HG02852 (cell line): ENCODE measurements around the gene ARHGAP15.

Experiments
- ATAC-seq: cut with Tn5 transposase; IDR thresholded peaks from one replicate; pipeline ENCODE4 v1.9.1; 2021; ENCODE audit warnings: mild to moderate bottlenecking, moderate library complexity; ENCODE audit not compliant: unreplicated experiment

ARHGAP15 gene

GRCh38 chr2:143736904-143737303, 607.7 kb downstream of the ARHGAP15 start:
- ATAC-seq: no peak

GRCh38 chr2:143740431-143740830, 611.2 kb downstream of the ARHGAP15 start:
- ATAC-seq: no peak

GRCh38 chr2:143741205-143741604, 612.0 kb downstream of the ARHGAP15 start:
- ATAC-seq: no peak

- no peak for ATAC-seq
Measured at GRCh38 chr2:143742581-143742980, 613.4 kb downstream of the ARHGAP15 start.

- no peak for ATAC-seq
Measured at GRCh38 chr2:143744114-143744513, 614.9 kb downstream of the ARHGAP15 start.

GRCh38 chr2:143745060-143745459, 615.8 kb downstream of the ARHGAP15 start:
- no peak for ATAC-seq

- no peak for ATAC-seq
Measured at GRCh38 chr2:143754742-143755141, 625.5 kb downstream of the ARHGAP15 start.

- ATAC-seq: no peak
Measured at GRCh38 chr2:143758629-143759330, 629.6 kb downstream of the ARHGAP15 start.

GRCh38 chr2:143759455-143759854, 630.2 kb downstream of the ARHGAP15 start:
- ATAC-seq: no peak

- no peak for ATAC-seq
Measured at GRCh38 chr2:143762176-143762928, 633.1 kb downstream of the ARHGAP15 start.

GRCh38 chr2:143764261-143764660, 635.0 kb downstream of the ARHGAP15 start:
- no peak for ATAC-seq

GRCh38 chr2:143764706-143765105, 635.5 kb downstream of the ARHGAP15 start:
- no peak for ATAC-seq

GRCh38 chr2:143768991-143769390, 639.8 kb downstream of the ARHGAP15 start:
- no peak for ATAC-seq

- no peak for ATAC-seq
Measured at GRCh38 chr2:143771939-143772338, 642.7 kb downstream of the ARHGAP15 start.

- ATAC-seq: no peak
Measured at GRCh38 chr2:143776526-143777297, 647.5 kb downstream of the ARHGAP15 start.

GRCh38 chr2:143779021-143779420, 649.8 kb downstream of the ARHGAP15 start:
- no peak for ATAC-seq

GRCh38 chr2:143786026-143786765, 657.0 kb downstream of the ARHGAP15 start:
- ATAC-seq: no peak

GRCh38 chr2:143787674-143788073, 658.5 kb downstream of the ARHGAP15 start:
- no peak for ATAC-seq

GRCh38 chr2:143792602-143793001, 663.4 kb downstream of the ARHGAP15 start:
- ATAC-seq: no peak

- ATAC-seq: no peak
Measured at GRCh38 chr2:143793381-143793780, 664.2 kb downstream of the ARHGAP15 start.

GRCh38 chr2:143796051-143796450, 666.8 kb downstream of the ARHGAP15 start:
- no peak for ATAC-seq
